K562 (cell line): ENCODE results near the gene TEPSIN. TPM values are rescaled to one million over a fixed set of nuclear protein-coding genes. Genes with fewer than 3 reads are reported as not detected.

Source experiments
- ATAC-seq: fragments of 200-7000 bp; cut with Tn5 transposase; 3 replicates; pipeline ENCODE4 v1.9.1; 2020; ENCODE audit warnings: moderate library complexity
- BruUV-seq: library from RNA; stranded (reverse); fragments of 400-500 nt; replicated peaks from 2 replicates; lab custom pipeline; 2021; lab: Mats Ljungman, UMichigan
- CTCF ChIA-PET: fragments of 300-600 bp; formaldehyde crosslinking; extraction: SDS; loops from one replicate; lab custom pipeline; 2021; ENCODE audit warnings: low intra/inter-chr PET ratio; lab: Yijun Ruan, JAX
- POLR2A ChIA-PET: fragments of 300-600, 350-650 bp; sonication (Branson Sonifier 250); formaldehyde crosslinking; extraction: SDS; loops from one replicate; lab custom pipeline; 2021; ENCODE audit warnings: antibody characterized with exemption, inconsistent platforms; lab: Yijun Ruan, JAX
- DNase-seq, 4 experiments: peaks; one replicate each; pipeline versions ENCODE4 v3.0.0 to v3.0.0-alpha.2; 2011 to 2018; ENCODE audit warnings: low spot score in 3 of 4, mixed read lengths in 3 of 4; ENCODE audit errors: extremely low read depth in 1 of 4
- FAIRE-seq: peaks from 2 replicates; lab custom pipeline; 2011; peaks lifted over from hg19 to GRCh38; lab: Jason Lieb, UNC
- H2AFZ ChIP-seq: 2 replicates; pipeline ENCODE4 v1.6.0; 2011; ENCODE audit warnings: low read depth, low read length, control low read depth, inconsistent platforms
- H3K27ac ChIP-seq: fragments of 200-600 bp; 3 replicates; pipeline ENCODE4 v1.8.0; 2011; ENCODE audit warnings: low read depth, mild to moderate bottlenecking, control low read depth, inconsistent platforms, low read length, moderate library complexity, mixed read lengths; ENCODE audit errors: extremely low read depth
- H3K27me3 ChIP-seq, 2 experiments: fragments of 300-600 bp in 1 of 2; 2 replicates in 1 of 2; 3 replicates in 1 of 2; pipeline versions ENCODE4 v1.6.0 to v1.8.0; 2011; ENCODE audit warnings: inconsistent platforms in 2 of 2, low read length in 2 of 2, mild to moderate bottlenecking in 1 of 2, mixed read lengths in 1 of 2, moderate library complexity in 1 of 2; ENCODE audit not compliant: control insufficient read depth in 2 of 2, insufficient read depth in 2 of 2
- H3K36me3 ChIP-seq: fragments of 300-600 bp; 3 replicates; pipeline ENCODE4 v1.8.0; 2011; ENCODE audit warnings: mild to moderate bottlenecking, low read length, inconsistent platforms; ENCODE audit not compliant: control insufficient read depth, insufficient read depth
- H3K4me1 ChIP-seq, 2 experiments: fragments of 200-600 bp in 1 of 2; replicated peaks in 1 of 2; 2 replicates in 1 of 2; 3 replicates in 1 of 2; pipeline versions ENCODE4 v1.5.1 to v1.8.0; 2011; ENCODE audit warnings: inconsistent platforms in 2 of 2, low read length in 2 of 2, mild to moderate bottlenecking in 1 of 2, mixed read lengths in 1 of 2, moderate library complexity in 1 of 2; ENCODE audit not compliant: control insufficient read depth in 2 of 2, insufficient read depth in 2 of 2
- H3K4me2 ChIP-seq: 2 replicates; pipeline ENCODE4 v1.6.1; 2011; ENCODE audit warnings: low read length, control low read depth, inconsistent platforms, mixed read lengths; ENCODE audit not compliant: insufficient read depth
- H3K4me3 ChIP-seq: fragments of 200-600 bp; sonication (generic), shearing (Covaris generic); 2 replicates; pipeline ENCODE4 v1.5.1; 2016; ENCODE audit warnings: control low read depth, inconsistent platforms
- H3K79me2 ChIP-seq: fragments of 200-600 bp; 3 replicates; pipeline ENCODE4 v1.8.0; 2011; ENCODE audit warnings: low read length, inconsistent platforms; ENCODE audit not compliant: control insufficient read depth, insufficient read depth
- H3K9ac ChIP-seq, 2 experiments: 2 replicates each; pipeline versions ENCODE4 v1.6.0 to v1.6.1; 2011; ENCODE audit warnings: low read depth in 2 of 2, low read length in 2 of 2, control low read depth in 1 of 2, inconsistent platforms in 1 of 2, mild to moderate bottlenecking in 1 of 2, mixed read lengths in 1 of 2; ENCODE audit not compliant: insufficient read depth in 1 of 2
- H3K9me1 ChIP-seq: one replicate; pipeline ENCODE4 v1.6.0; 2011; ENCODE audit warnings: inconsistent platforms, mild to moderate bottlenecking, low read length, moderate library complexity; ENCODE audit not compliant: control insufficient read depth, insufficient read depth
- H3K9me3 ChIP-seq: replicated peaks from 2 replicates; pipeline ENCODE4 v1.5.1; 2011; ENCODE audit warnings: low read depth, low read length, inconsistent platforms; ENCODE audit not compliant: control insufficient read depth, insufficient read depth
- H4K20me1 ChIP-seq: replicated peaks from 2 replicates; pipeline ENCODE4 v1.6.1; 2011; ENCODE audit warnings: low read length, inconsistent platforms, mixed read lengths; ENCODE audit not compliant: control insufficient read depth, insufficient read depth
- FOXP1 ChIP-seq: sonication (generic); formaldehyde crosslinking; IDR thresholded peaks from 2 replicates; pipeline ENCODE4 v1.8.0; 2022; ENCODE audit warnings: mild to moderate bottlenecking, missing genetic modification reagents
- RBFOX2 ChIP-seq: fragments of 200-400 bp; formaldehyde crosslinking; IDR thresholded peaks from 2 replicates; pipeline ENCODE4 v1.6.1; 2017; ENCODE audit warnings: low read depth, mild to moderate bottlenecking, low read length, moderate library complexity
- TCF7L2 ChIP-seq: fragments of 150-350 bp; IDR thresholded peaks from 2 replicates; pipeline ENCODE4 v1.6.1; 2016; ENCODE audit warnings: low read depth, mild to moderate bottlenecking, low read length, moderate library complexity
- ZNF780A ChIP-seq: fragments of 250-450 bp; sonication (Bioruptor Pico); IDR thresholded peaks from 2 replicates; pipeline ENCODE4 v1.5.0; 2021; ENCODE audit warnings: mild to moderate bottlenecking
- whole genome bisulfite sequencing: fragments of 100-300 bp; shearing (Covaris generic); methylation state at CpG from one replicate; pipeline ENCODE4 v1.1.6; 2016; ENCODE audit warnings: low coverage, mixed read lengths; ENCODE audit not compliant: insufficient coverage; ENCODE audit errors: missing lambda C conversion rate; 5-methylcytosine and 5-hydroxymethylcytosine counted together
- in situ Hi-C: fragments of 300-500 bp; cut with MboI; formaldehyde crosslinking; loops from 4 replicates; pipeline ENCODE4 v1.15.0; 2018; ENCODE audit warnings: inconsistent platforms, mixed read lengths
- intact Hi-C: fragments of 100-400 bp; cut with micrococcal nuclease; formaldehyde crosslinking; loops from 2 replicates; pipeline ENCODE4 v1.14.2; 2022
- polyA plus RNA-seq, 8 experiments: library from polyadenylated mRNA; depleted of rRNA in 4 of 8; stranded (reverse) in 5 of 8; unstranded in 3 of 8; fragments of >200 nt; fragmentation: Nextera tagmentation in 2 of 8; fragmentation: Illumina TruSeq in 1 of 8; extraction: Ambion mirVana in 2 of 8; extraction: Trizol in 1 of 8; gene quantifications; 2 replicates each; pipeline versions ENCODE4 v1.2.1 to v1.2.3, GENCODE V29; 2011 to 2014; ENCODE audit warnings: inconsistent platforms in 1 of 8, missing spikeins in 1 of 8
- total RNA-seq, 7 experiments: library from RNA; depleted of rRNA in 6 of 7; stranded (reverse); fragments of >200 nt in 6 of 7; fragmentation: Illumina TruSeq in 2 of 7; extraction: Trizol in 2 of 7; gene quantifications; 2 replicates each; pipeline versions ENCODE4 v1.2.1 to v1.2.3, GENCODE V29; 2011 to 2021; ENCODE audit warnings: low replicate concordance in 1 of 7

The TEPSIN gene
- total and polyA plus RNA-seq, 9 of the 15 experiments (the other 6 are each of a cell fraction or from before 2014, with no cell fraction given): 0.80 to 29.8 (median 5.3) TPM

- Histone ChIP-seq H3K9ac (peak overlapping the region in 1 of 2 experiments; percentile 15; a peak in 1 of 4 replicates), H4K20me1 (peaks cover 32% of the 10 kb centered on the region), H3K4me1 (peaks cover 22 to 78% of the 10 kb centered on the region in 2 experiments), H3K9me3 (no peaks in the 10 kb centered on the region), H3K79me2 (no peaks in the 10 kb centered on the region; the same call in 2 of the 3 replicates), H3K4me3 (no peak overlapping the region), H3K27ac (no peak overlapping the region), H3K4me2 (no peak overlapping the region), H2AFZ (no peak overlapping the region), H3K9me1 (peaks cover 9% of the 10 kb centered on the region), H3K27me3 (no peaks in the 10 kb centered on the region), H3K36me3 (peaks cover 29% of the 10 kb centered on the region; the same call in 2 of the 3 replicates)
- in situ Hi-C loops (loop anchor here (25.0 kb wide), 1 partner anchor 95 kb away; no protein-coding TSS in a partner anchor), intact Hi-C loops (loop anchor here (10.0 kb wide), 1 partner anchor 218 kb away; no protein-coding TSS in a partner anchor)
- DNase-seq: no peak
- ChIA-PET POLR2A (interaction anchor here (0.8 to 1.0 kb wide), 2 partner anchors 8 to 42 kb away, joined by 3 to 5 read pairs; no protein-coding TSS in a partner anchor), CTCF (no interaction called here)
- ATAC-seq: no peak
- BruUV-seq: no TSS peak
- WGBS: 93% methylated on average over 18 of the region's 19 CpGs
- FAIRE-seq: no peak
- TF ChIP-seq FOXP1 (CRISPR knock-in tag): no peak
- no peak for TF ChIP-seq ZNF780A (CRISPR knock-in tag)
- peak; percentile 18; the same call in 1 of the 2 replicates for TF ChIP-seq RBFOX2
- TF ChIP-seq TCF7L2: no peak
These were observed 6.1 kb downstream of the TEPSIN start for GRCh38 chr17:81232616-81233241.
